GM18909 (cell line): ENCODE results near the gene CDC37L1.

Experiments
- ATAC-seq: cut with Tn5 transposase; IDR thresholded peaks from one replicate; pipeline ENCODE4 v1.9.1; 2021; ENCODE audit warnings: mild to moderate bottlenecking; ENCODE audit not compliant: unreplicated experiment, poor library complexity

CDC37L1 gene

GRCh38 chr9:4706971-4707622 lies 27.7 kb downstream of the CDC37L1 start:
- no peak for ATAC-seq

DNA sequence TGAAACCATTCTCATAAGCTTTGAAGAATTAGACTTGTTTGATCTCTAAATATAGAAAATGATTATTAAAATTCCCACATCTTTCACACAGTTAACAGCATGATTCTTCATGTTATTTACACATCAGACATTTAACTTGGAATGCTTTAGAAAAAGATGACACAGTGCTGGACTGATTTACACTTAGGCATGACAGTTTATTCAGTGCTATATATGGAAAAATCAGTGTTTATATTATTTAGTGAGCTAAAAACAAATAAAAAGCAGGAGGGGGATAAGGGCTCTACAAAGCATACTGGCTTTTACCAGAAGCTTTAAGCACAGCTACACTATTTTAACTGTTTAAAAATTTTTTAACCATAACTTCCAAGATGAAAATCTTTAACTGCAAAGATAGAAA lies 30.0 kb downstream of the CDC37L1 start:
- no peak for ATAC-seq

GRCh38 chr9:4713849-4714248 lies 34.5 kb downstream of the CDC37L1 start:
- no peak for ATAC-seq

DNA sequence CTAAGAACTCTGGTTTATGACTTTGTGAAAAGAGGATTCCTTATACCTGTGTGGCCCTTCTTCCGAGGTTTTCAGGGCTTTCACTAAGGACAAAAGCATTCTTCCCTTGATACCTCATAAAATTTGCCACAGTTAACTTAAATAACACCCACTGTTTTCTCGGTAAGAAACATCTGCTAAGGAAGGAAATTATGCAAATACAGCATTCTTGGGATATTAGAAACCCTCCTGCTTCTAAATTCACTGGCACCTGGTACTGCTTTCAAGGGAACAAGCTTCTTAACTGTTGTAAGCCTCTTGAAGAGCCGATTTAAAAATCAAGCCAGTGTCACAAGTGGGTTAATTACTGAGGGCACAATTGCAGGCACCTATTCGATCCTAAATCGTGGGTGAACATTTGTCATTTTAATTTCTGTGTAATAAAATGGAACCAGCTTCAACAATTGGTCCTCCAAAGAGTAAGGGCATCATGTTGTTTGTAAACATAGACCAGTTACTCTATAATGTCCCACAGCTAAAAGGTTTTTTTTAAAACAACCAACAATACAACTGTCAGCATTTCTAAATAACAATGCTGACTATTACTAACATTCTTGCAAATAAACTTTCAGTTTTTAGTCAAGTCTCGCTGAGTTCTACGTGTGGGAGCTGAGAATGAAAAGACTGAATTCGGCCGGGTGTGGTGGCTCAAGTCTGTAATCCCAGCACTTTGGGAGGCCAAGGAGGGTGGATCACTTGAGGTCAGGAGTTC lies 35.1 kb downstream of the CDC37L1 start:
- ATAC-seq: no peak

DNA sequence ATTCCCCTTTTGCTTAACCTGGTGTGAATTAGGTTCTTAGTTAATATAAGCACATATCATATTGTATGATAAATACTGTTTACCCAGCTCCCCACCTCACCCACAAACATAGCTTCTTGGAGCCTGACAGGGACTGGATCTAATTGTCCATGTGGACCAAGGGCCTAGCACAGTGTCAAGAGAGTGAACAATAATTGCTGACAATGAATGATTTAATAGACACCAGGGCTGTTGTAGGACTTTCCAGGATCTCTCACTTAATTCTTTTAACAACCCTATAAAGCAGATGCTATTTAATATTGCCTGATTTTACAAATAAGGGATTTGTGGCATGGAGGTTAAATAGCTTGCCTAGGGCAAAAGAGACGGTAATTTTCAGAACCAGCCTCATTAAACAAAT lies 36.8 kb downstream of the CDC37L1 start:
- ATAC-seq: no peak

- no peak for ATAC-seq
These were observed 38.4 kb downstream of the CDC37L1 start for GRCh38 chr9:4717815-4718214.

GRCh38 chr9:4718911-4719310 lies 39.5 kb downstream of the CDC37L1 start:
- no peak for ATAC-seq

- no peak for ATAC-seq
These were observed 42.4 kb downstream of the CDC37L1 start for GRCh38 chr9:4721736-4722135.

DNA sequence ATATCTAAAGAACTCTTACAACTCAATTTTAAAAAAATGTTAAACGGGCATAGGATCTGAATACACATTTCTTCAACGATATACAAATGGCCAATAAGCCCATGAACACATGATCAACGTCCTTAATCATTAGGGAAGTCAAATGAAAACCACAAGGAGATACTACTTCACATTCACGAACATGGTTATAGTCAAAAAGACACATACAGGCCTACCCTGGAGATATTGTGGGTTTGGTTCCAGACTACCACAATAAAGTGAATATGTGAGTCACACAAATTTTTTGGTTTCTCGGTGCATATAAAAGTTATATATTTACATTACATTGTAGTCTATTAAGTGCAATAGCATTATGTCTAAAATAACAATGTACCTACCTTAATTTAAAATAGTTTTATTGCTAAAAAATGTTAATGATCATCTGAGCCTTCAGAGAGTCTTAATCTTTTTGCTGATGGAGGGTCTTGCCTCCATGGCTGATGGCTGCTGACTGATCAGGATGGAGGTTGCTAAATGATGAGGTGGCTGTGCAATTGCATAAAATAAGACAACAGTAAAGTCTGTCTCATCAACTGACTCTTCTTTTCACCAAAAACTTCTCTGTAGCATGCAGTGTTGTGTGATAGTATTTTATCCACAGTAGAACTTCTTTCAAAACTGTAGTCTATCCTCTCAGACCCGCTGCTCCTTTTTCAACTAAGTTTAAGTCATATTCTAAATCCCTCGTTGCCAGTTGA lies 46.5 kb downstream of the CDC37L1 start:
- no peak for ATAC-seq

- ATAC-seq: no peak
These were observed 48.2 kb downstream of the CDC37L1 start for GRCh38 chr9:4727593-4727992.

DNA sequence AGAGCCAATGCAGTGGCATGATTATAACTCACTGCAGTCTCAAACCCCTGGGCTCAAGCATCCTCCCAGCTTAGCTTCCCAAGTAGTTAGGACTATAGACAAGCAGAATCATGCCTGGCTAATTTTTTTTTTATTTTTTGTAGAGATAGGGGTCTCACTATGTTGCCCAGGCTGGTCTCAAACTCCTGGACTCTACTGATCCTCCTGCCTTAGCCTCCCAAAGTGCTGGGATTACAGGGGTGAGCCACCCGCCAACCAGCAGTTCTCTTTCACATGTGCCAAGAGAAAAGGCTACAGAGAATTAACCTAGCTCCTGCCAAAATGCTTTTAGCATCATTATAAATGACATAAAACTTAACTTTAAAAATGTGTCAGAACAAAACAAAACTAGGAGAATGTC lies 53.5 kb downstream of the CDC37L1 start:
- ATAC-seq: no peak

GRCh38 chr9:4734150-4734549 lies 54.8 kb downstream of the CDC37L1 start:
- ATAC-seq: no peak

GRCh38 chr9:4738866-4739586 lies 59.7 kb downstream of the CDC37L1 start:
- no peak for ATAC-seq

GRCh38 chr9:4739587-4740387 lies 60.4 kb downstream of the CDC37L1 start:
- ATAC-seq: no peak

DNA sequence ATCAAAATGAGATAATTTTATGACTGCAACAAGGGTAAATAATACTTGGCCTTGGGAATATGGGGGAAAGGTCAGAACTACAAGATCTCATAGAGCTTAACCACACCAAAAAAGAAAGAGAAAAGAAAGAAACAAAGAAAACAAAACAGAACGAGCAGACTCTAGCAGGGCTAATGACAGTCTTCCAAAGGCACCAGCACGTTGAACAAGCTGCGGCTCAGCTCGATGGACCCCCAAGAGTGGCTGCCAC lies 60.9 kb downstream of the CDC37L1 start:
- ATAC-seq: no peak

DNA sequence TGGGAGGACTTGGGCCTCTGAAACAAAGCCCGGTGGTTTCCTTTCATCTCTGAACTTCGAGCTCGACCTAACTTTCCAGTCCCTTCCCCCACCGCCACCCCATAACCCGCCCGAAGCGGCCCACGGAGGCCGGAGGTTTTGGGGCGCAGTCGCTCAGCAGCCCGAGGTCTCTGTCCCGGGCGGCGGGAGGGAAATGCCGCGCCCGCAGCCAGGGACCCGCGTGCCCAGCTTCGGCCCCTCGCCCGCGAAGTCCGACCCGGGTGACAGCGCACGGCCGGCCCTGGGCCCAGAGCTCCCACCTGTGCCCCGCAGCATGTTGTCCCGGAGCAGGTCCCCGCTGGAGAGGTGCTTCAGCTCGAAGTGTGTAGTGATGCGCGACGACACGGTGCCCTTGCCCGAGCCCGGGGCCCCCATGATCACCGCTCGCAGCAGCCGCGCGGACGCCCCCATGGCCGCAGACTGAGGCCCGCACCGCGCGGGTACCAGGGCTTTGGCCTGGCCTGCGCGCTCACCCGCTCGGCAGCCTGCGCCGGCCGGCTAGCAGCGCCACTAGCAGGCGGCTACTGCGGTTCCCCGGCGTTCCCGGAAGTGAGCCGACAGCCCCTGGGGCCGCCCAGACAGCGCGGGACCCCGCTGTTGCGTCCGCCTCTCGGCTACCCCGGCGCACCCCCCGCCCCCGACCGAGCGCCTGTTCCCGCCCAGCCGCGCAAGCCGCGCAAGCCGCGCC lies 61.4 kb downstream of the CDC37L1 start, which contains the start of gene AK3:
Gene AK3 (minus strand): TSS at position 565 of the 727 bp plus-strand sequence. CDS start 115 bp downstream, at position 450.
- ATAC-seq: peak; percentile 87

DNA sequence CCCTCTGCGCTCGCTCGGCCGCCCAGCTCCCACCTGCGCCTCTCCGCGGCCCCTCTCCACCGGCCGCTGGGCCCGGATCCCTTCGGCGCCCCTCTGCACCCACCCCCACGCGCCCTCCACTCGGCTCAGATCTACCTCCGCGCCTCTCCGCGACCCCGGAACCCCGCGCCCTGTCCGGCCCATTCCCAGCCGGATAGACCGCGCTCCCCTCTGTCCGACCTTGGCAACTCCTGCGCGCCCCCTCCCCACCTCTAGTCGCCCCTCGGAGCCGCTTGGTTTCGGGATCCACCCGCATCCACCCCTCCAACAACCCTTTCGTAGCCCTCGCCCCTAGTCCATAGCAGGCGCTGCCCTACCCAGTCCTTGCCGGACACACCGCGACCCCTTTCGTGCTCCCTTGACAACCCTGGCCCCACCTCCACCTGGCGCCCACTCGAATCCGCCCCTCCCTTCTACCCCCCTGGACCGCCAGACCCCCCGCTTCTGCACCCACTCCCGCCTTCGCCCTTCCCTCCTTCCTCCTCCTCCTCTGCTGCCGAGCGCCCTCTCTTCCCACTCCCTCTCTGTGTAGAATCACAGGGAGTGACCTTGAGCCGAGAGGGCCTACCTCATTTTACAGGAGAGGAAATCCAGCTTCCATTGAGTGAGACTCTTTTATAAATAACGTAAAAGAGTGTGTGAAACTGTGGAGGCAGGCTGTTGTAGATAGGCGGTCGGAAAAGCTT lies 62.2 kb downstream of the CDC37L1 start:
- ATAC-seq: peak; percentile 1

DNA sequence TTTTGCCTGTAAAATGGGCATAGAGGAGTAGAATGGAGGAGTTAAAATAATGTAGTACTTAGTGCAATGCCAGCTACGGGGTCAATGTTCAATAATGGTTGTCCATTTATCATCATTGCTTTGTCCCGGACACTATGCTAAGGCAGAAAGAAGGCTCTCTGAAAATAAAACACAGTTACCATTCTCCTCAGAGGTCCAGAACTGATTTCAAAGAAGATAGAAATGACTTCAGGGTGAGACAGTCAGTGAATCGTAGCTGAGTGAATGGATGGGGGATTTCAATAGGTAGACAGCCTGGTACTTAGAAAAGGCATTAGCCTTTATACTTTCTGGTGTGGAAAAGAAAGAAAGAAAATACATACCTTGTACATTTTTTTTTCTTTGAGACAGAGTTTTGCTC lies 62.9 kb downstream of the CDC37L1 start:
- ATAC-seq: no peak
